ENCODE results near the gene TMEM178A.
"Not testable (repeated sequence)": the region's sequence is repeated elsewhere in the genome, so short reads cannot be mapped to it uniquely, and the experiment has no call there.

The TMEM178A gene

DNA sequence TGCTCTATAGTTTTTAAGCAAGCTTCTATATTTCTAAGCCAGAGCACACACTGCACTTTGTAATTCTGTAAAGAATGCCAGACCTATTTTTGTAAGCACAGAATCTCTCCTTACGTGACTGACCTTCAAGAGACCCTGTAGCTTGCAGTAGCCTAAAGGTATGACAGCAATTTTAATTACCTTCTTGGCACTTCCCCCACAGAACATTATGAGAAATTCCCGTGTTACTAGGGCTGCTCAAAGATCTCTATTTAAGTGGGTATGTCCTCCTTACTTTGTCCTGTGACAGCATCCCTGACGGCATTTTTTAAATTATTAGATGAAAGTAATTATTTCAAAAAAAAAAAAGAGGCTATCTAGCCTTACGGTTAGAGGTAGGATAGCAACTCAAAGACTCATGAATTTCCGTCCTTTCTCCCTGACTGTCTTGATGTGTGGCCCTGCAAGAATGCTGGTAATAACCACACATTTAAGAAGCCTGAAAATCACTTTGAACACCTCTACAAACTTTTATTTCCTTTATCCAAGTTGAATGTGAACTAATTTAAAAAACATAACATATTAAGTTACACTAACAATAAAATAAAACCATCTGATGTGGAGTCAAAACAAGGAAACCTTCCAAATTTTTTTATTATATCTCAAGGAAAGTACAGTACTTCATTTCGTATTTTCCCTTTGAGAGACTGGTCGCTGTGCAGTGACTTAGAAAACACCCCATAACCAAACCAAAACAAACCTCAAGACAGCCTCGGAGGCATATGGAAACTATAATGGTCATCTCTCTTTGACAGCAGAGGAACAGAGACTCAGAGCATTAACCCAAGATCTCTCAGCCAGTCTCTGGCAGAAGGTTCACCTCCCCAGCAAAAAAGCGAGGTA lies 58.5 kb downstream of the TMEM178A start:
- peaks cover 13 to 21% of the 10 kb centered on the region in 2 experiments for H3K4me1 ChIP-seq (ENCODE audit: control insufficient read depth in 1 of 2, insufficient read depth in 2 of 2, low read length in 2 of 2)
- H3K36me3 ChIP-seq (ENCODE audit: control insufficient read depth in 1 of 2, insufficient read depth in 2 of 2, low read length in 2 of 2): no peaks in the 10 kb centered on the region
- H2BK5ac ChIP-seq (ENCODE audit: low read depth, low read length, poor library complexity): peak overlapping the region; percentile 86
- H3K9ac ChIP-seq (ENCODE audit: low read length): no peak overlapping the region
- peak in 1 of 2 donors; percentile 67 for DNase-seq
- H4K8ac ChIP-seq (ENCODE audit: low read depth, low read length): peak overlapping the region; percentile 17
- H2AFZ ChIP-seq (ENCODE audit: insufficient read depth, low read length, poor library complexity): peak overlapping the region; percentile 17
- H2AK5ac ChIP-seq (ENCODE audit: low read length): peak overlapping the region; percentile 9
- no peaks in the 10 kb centered on the region for H3K27me3 ChIP-seq (ENCODE audit: insufficient read depth, low read length)
- H3K27ac ChIP-seq (ENCODE audit: low read depth, low read length): peak overlapping the region; percentile 81
- peak overlapping the region; percentile 52 for H2BK120ac ChIP-seq (ENCODE audit: insufficient read depth, low read length, poor library complexity)
- H3K4ac ChIP-seq (ENCODE audit: low read depth, low read length): peak overlapping the region; percentile 64
- no peak overlapping the region for H3K4me2 ChIP-seq (ENCODE audit: low read length)
- no peak overlapping the region for H3K18ac ChIP-seq (ENCODE audit: low read length)
- H4K91ac ChIP-seq (ENCODE audit: low read depth, low read length): peak overlapping the region; percentile 89
- H3K9me3 ChIP-seq (ENCODE audit: insufficient read depth, low read depth, low read length): no peaks in the 10 kb centered on the region
- no peak overlapping the region for H3K4me3 ChIP-seq (ENCODE audit: low read depth, low read length)
- H3K79me1 ChIP-seq (ENCODE audit: low read length): peaks cover 16% of the 10 kb centered on the region
- peak overlapping the region; percentile 73 for H3K14ac ChIP-seq (ENCODE audit: low read length)
- no CpG with 5 or more reads among the region's 9 CpGs for WGBS (ENCODE audit: extremely low coverage, insufficient coverage, insufficient read length)
- H2BK12ac ChIP-seq (ENCODE audit: low read length): peak overlapping the region; percentile 73
- H4K12ac ChIP-seq (ENCODE audit: low read depth, low read length): no peak overlapping the region
- H3K79me2 ChIP-seq (ENCODE audit: control insufficient read depth, insufficient read depth, low read length, poor library complexity): no peaks in the 10 kb centered on the region
- H3K23ac ChIP-seq (ENCODE audit: low read length): no peak overlapping the region

DNA sequence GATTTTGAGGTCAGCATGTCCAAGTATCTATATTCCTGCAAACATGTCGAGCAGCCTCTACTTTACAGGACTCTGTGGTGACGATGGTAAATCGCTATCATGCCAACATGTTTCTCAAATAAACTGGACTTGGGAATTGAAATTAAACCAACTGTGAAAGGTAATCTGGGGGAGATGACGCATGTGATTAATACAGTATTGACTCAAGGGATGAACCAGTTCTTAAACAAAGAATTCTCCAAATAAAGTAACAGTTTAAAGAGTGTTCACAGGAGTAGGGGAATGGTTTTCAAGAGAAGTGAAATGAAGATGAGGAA lies 59.1 kb downstream of the TMEM178A start:
- Histone ChIP-seq H4K12ac (ENCODE audit: low read depth, low read length) (no peak overlapping the region), H3K4ac (ENCODE audit: low read depth, low read length) (peak overlapping the region; percentile 64), H3K23ac (ENCODE audit: low read length) (no peak overlapping the region), H4K91ac (ENCODE audit: low read depth, low read length) (peak overlapping the region; percentile 89), H4K8ac (ENCODE audit: low read depth, low read length) (peak overlapping the region; percentile 17), H3K36me3 (ENCODE audit: control insufficient read depth in 1 of 2, insufficient read depth in 2 of 2, low read length in 2 of 2) (no peaks in the 10 kb centered on the region), H2BK12ac (ENCODE audit: low read length) (peak overlapping the region; percentile 93), H3K27me3 (ENCODE audit: insufficient read depth, low read length) (no peaks in the 10 kb centered on the region), H2AK5ac (ENCODE audit: low read length) (peak overlapping the region; percentile 9), H3K79me1 (ENCODE audit: low read length) (peaks cover 19% of the 10 kb centered on the region), H2BK120ac (ENCODE audit: insufficient read depth, low read length, poor library complexity) (peak overlapping the region; percentile 68), H3K27ac (ENCODE audit: low read depth, low read length) (peak overlapping the region; percentile 61), H2AFZ (ENCODE audit: insufficient read depth, low read length, poor library complexity) (peak overlapping the region; percentile 17), H3K4me3 (ENCODE audit: low read depth, low read length) (no peak overlapping the region), H3K18ac (ENCODE audit: low read length) (no peak overlapping the region), H3K9ac (ENCODE audit: low read length) (no peak overlapping the region), H3K79me2 (ENCODE audit: control insufficient read depth, insufficient read depth, low read length, poor library complexity) (no peaks in the 10 kb centered on the region), H3K4me2 (ENCODE audit: low read length) (no peak overlapping the region), H2BK5ac (ENCODE audit: low read depth, low read length, poor library complexity) (peak overlapping the region; percentile 88), H3K14ac (ENCODE audit: low read length) (peak overlapping the region; percentile 73), H3K9me3 (ENCODE audit: insufficient read depth, low read depth, low read length) (no peaks in the 10 kb centered on the region), H3K4me1 (ENCODE audit: control insufficient read depth in 1 of 2, insufficient read depth in 2 of 2, low read length in 2 of 2) (peaks cover 14 to 22% of the 10 kb centered on the region in 2 experiments)
- no CpG with 5 or more reads among the region's 4 CpGs for WGBS (ENCODE audit: extremely low coverage, insufficient coverage, insufficient read length)
- DNase-seq: no peak

DNA sequence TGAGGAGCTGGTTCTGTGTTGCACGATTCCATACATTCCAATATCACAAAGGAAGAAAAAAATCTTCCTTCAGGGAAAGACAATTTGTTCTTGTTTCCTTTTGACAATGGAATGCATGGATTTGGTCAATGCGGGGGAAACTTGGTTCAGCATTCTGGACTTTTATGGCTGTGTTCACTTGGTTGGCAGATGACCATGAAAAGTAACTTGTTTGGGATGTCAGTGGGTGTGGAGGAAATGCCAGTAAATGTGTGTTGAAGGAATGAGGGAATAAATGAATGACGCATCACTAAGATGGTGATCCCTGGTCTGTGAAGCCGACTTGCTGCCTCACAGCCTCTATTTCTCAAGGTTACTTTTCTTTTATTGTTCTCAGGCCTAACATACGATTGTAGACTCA lies 59.7 kb downstream of the TMEM178A start:
- H3K18ac ChIP-seq (ENCODE audit: low read length): no peak overlapping the region
- no peak overlapping the region for H2AFZ ChIP-seq (ENCODE audit: insufficient read depth, low read length, poor library complexity)

DNA sequence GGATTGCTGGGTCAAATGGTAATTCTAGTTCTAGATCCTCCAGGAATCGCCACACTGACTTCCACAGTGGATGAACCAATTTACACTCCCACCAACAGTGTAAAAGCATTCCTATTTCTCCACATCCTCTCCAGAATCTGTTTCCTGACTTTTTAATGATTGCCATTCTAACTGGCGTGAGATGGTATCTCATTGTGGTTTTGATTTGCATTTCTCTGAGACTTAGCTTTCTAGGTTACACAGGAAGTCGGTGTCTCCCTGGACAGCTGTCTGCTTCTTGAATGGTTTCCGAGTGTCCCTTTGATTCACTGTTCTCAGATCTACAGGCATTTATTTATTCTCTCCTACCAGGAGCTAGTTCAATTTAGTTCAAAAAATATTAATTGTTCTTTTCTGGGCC lies 62.4 kb downstream of the TMEM178A start:
- H3K36me3 ChIP-seq (ENCODE audit: control insufficient read depth in 1 of 2, insufficient read depth in 2 of 2, low read length in 2 of 2); H2AFZ ChIP-seq (ENCODE audit: insufficient read depth, low read length, poor library complexity); H4K91ac ChIP-seq (ENCODE audit: low read depth, low read length); H3K18ac ChIP-seq (ENCODE audit: low read length); H3K14ac ChIP-seq (ENCODE audit: low read length); H2AK5ac ChIP-seq (ENCODE audit: low read length); H3K4ac ChIP-seq (ENCODE audit: low read depth, low read length); H3K4me2 ChIP-seq (ENCODE audit: low read length); DNase-seq; H3K79me2 ChIP-seq (ENCODE audit: control insufficient read depth, insufficient read depth, low read length, poor library complexity); H3K27me3 ChIP-seq (ENCODE audit: insufficient read depth, low read length); H2BK5ac ChIP-seq (ENCODE audit: low read depth, low read length, poor library complexity); H3K23ac ChIP-seq (ENCODE audit: low read length); H2BK12ac ChIP-seq (ENCODE audit: low read length); H3K9me3 ChIP-seq (ENCODE audit: insufficient read depth, low read depth, low read length); H2BK120ac ChIP-seq (ENCODE audit: insufficient read depth, low read length, poor library complexity); H4K8ac ChIP-seq (ENCODE audit: low read depth, low read length); H3K27ac ChIP-seq (ENCODE audit: low read depth, low read length); H3K9ac ChIP-seq (ENCODE audit: low read length); H4K12ac ChIP-seq (ENCODE audit: low read depth, low read length); H3K4me3 ChIP-seq (ENCODE audit: low read depth, low read length): not testable (repeated sequence)
- Histone ChIP-seq H3K4me1 (ENCODE audit: control insufficient read depth in 1 of 2, insufficient read depth in 2 of 2, low read length in 2 of 2) (peaks cover 14 to 22% of the 10 kb centered on the region in 2 experiments), H3K79me1 (ENCODE audit: low read length) (peaks cover 17% of the 10 kb centered on the region)
- WGBS (ENCODE audit: extremely low coverage, insufficient coverage, insufficient read length): no CpG with 5 or more reads among the region's 4 CpGs

More for the DNA sequence above, 59.7 kb downstream of the TMEM178A start:
- Histone ChIP-seq H3K4me3 (ENCODE audit: low read depth, low read length) (no peak overlapping the region), H3K27ac (ENCODE audit: low read depth, low read length) (peak overlapping the region; percentile 61), H3K14ac (ENCODE audit: low read length) (no peak overlapping the region), H3K9ac (ENCODE audit: low read length) (no peak overlapping the region), H4K12ac (ENCODE audit: low read depth, low read length) (no peak overlapping the region), H3K27me3 (ENCODE audit: insufficient read depth, low read length) (no peaks in the 10 kb centered on the region), H4K91ac (ENCODE audit: low read depth, low read length) (peak overlapping the region; percentile 45), H2BK12ac (ENCODE audit: low read length) (peak overlapping the region; percentile 12), H4K8ac (ENCODE audit: low read depth, low read length) (no peak overlapping the region), H2BK5ac (ENCODE audit: low read depth, low read length, poor library complexity) (no peak overlapping the region), H3K79me2 (ENCODE audit: control insufficient read depth, insufficient read depth, low read length, poor library complexity) (no peaks in the 10 kb centered on the region), H2BK120ac (ENCODE audit: insufficient read depth, low read length, poor library complexity) (no peak overlapping the region), H3K36me3 (ENCODE audit: control insufficient read depth in 1 of 2, insufficient read depth in 2 of 2, low read length in 2 of 2) (no peaks in the 10 kb centered on the region), H3K4me1 (ENCODE audit: control insufficient read depth in 1 of 2, insufficient read depth in 2 of 2, low read length in 2 of 2) (peaks cover 14 to 22% of the 10 kb centered on the region in 2 experiments), H2AK5ac (ENCODE audit: low read length) (no peak overlapping the region), H3K4ac (ENCODE audit: low read depth, low read length) (no peak overlapping the region), H3K9me3 (ENCODE audit: insufficient read depth, low read depth, low read length) (no peaks in the 10 kb centered on the region), H3K79me1 (ENCODE audit: low read length) (peaks cover 19% of the 10 kb centered on the region), H3K4me2 (ENCODE audit: low read length) (no peak overlapping the region), H3K23ac (ENCODE audit: low read length) (no peak overlapping the region)
- WGBS (ENCODE audit: extremely low coverage, insufficient coverage, insufficient read length): no CpG with 5 or more reads among the region's 5 CpGs
- DNase-seq: peak in 1 of 2 donors; percentile 28
